Panc1 (cell line): ENCODE results near the gene CPM. TPM values are rescaled to one million over a fixed set of nuclear protein-coding genes. Genes with fewer than 3 reads are reported as not detected.

Experiments used
- ATAC-seq: fragments of 200-7000 bp; cut with Tn5 transposase; 2 replicates; pipeline ENCODE4 v1.9.1; 2020; ENCODE audit warnings: mild to moderate bottlenecking, moderate library complexity
- BruUV-seq: library from RNA; stranded (reverse); fragments of 400-500 nt; replicated peaks from 2 replicates; lab custom pipeline; 2021; lab: Mats Ljungman, UMichigan
- CTCF ChIA-PET: fragments of 300-600 bp; sonication (Branson Sonifier 250); formaldehyde crosslinking; loops from one replicate; lab custom pipeline; 2022; ENCODE audit warnings: antibody characterized with exemption; lab: Charles Lee
- POLR2A ChIA-PET: fragments of 300-600 bp; sonication (Branson Sonifier 250); formaldehyde crosslinking; loops from one replicate; lab custom pipeline; 2022; ENCODE audit warnings: antibody characterized with exemption; lab: Charles Lee
- DNase-seq: peaks from one replicate; pipeline ENCODE4 v3.0.0-alpha.2; 2010; ENCODE audit warnings: low read depth, low spot score
- H3K27ac ChIP-seq: 2 replicates; pipeline ENCODE4 v1.5.1; 2011; ENCODE audit warnings: mild to moderate bottlenecking, low read length, inconsistent platforms
- H3K27me3 ChIP-seq: fragments of 200-500 bp; sonication (Bioruptor generic); 2 replicates; pipeline ENCODE4 v1.6.0; 2014; ENCODE audit warnings: low read length, inconsistent platforms; ENCODE audit not compliant: control insufficient read depth, insufficient read depth
- H3K36me3 ChIP-seq: fragments of 200-500 bp; sonication (Bioruptor generic); 2 replicates; pipeline ENCODE4 v1.5.1; 2014; ENCODE audit warnings: inconsistent platforms, mild to moderate bottlenecking, low read length, moderate library complexity; ENCODE audit not compliant: control insufficient read depth, insufficient read depth
- H3K4me1 ChIP-seq: 2 replicates; pipeline ENCODE4 v1.5.1; 2011; ENCODE audit warnings: inconsistent platforms, mild to moderate bottlenecking, low read length, moderate library complexity; ENCODE audit not compliant: control insufficient read depth, insufficient read depth
- H3K4me3 ChIP-seq, 2 experiments: 2 replicates each; pipeline ENCODE4 v1.5.1; 2011 to 2012; ENCODE audit warnings: low read depth in 2 of 2, low read length in 2 of 2, mild to moderate bottlenecking in 2 of 2, inconsistent platforms in 1 of 2, moderate library complexity in 1 of 2
- H3K9me3 ChIP-seq: fragments of 200-500 bp; sonication (Bioruptor generic); 2 replicates; pipeline ENCODE4 v1.5.1; 2014; ENCODE audit warnings: low read depth, mild to moderate bottlenecking, inconsistent platforms, low read length, moderate library complexity; ENCODE audit not compliant: control insufficient read depth, insufficient read depth
- CTCF ChIP-seq: fragments of 450-650 bp; IDR thresholded peaks from 2 replicates; pipeline ENCODE4 v1.5.1; 2017; ENCODE audit warnings: mild to moderate bottlenecking
- POLR2AphosphoS5 ChIP-seq: IDR thresholded peaks from 2 replicates; pipeline ENCODE4 v1.6.1; 2012; ENCODE audit warnings: mild to moderate bottlenecking, low read depth, low read length, moderate library complexity
- REST ChIP-seq, 2 experiments: IDR thresholded peaks; 2 replicates each; pipeline ENCODE4 v1.6.1; 2011 to 2012; ENCODE audit warnings: low read depth in 2 of 2, control low read depth in 1 of 2, low read length in 1 of 2, mild to moderate bottlenecking in 1 of 2, moderate library complexity in 1 of 2; ENCODE audit not compliant: insufficient read depth in 1 of 2
- SIN3A ChIP-seq: IDR thresholded peaks from 2 replicates; pipeline ENCODE4 v1.6.1; 2012; ENCODE audit warnings: low read depth, mild to moderate bottlenecking, low read length, moderate library complexity, borderline replicate concordance; ENCODE audit not compliant: insufficient read depth
- TCF7L2 ChIP-seq: IDR thresholded peaks from 2 replicates; pipeline ENCODE4 v1.6.1; 2011; ENCODE audit warnings: mild to moderate bottlenecking, low read depth, low read length, inconsistent platforms
- in situ Hi-C: cut with HindIII; loops from 2 replicates; pipeline ENCODE4 v1.10.0; 2016; ENCODE audit warnings: low sequenced_read_pairs, low pct_unique_long_range_greater_than_20kb
- intact Hi-C: fragments of 100-400 bp; cut with micrococcal nuclease; formaldehyde crosslinking; loops from one replicate; pipeline ENCODE4 v1.10.0; 2022; ENCODE audit not compliant: unreplicated experiment
- total RNA-seq: library from RNA; stranded (reverse); gene quantifications from one replicate; pipeline ENCODE4 v1.2.1, GENCODE V29; 2021; ENCODE audit not compliant: unreplicated experiment

CPM gene
- total RNA-seq, 1 experiment from 2014 or later = 11.2 TPM

GRCh38 chr12:68880660-68881325 is 52.2 kb downstream of the CPM start:
- Histone ChIP-seq H3K9me3 (no peaks in the 10 kb centered on the region), H3K36me3 (no peaks in the 10 kb centered on the region), H3K27me3 (no peaks in the 10 kb centered on the region), H3K27ac (no peak overlapping the region), H3K4me1 (no peaks in the 10 kb centered on the region), H3K4me3 (no peak overlapping the region)
- CTCF ChIA-PET = interaction anchor here (0.5 kb wide), 1 partner anchor 252 kb away, joined by 4 read pairs; no protein-coding TSS in a partner anchor
- POLR2A ChIA-PET = no interaction called here
- intact Hi-C loops = no loop called here
- no TSS peak for BruUV-seq
- no peak for DNase-seq
- no peak for TF ChIP-seq CTCF
- TF ChIP-seq REST (IDR thresholded peaks at IDR 0.05; ENCODE audit: insufficient read depth in 1 of 2, low read depth in 2 of 2, low read length in 1 of 2) = no peak
- no peak for TF ChIP-seq POLR2AphosphoS5
- no peak for TF ChIP-seq SIN3A
- no peak for TF ChIP-seq TCF7L2
- in situ Hi-C loops = no loop called here
- no peak for ATAC-seq

DNA sequence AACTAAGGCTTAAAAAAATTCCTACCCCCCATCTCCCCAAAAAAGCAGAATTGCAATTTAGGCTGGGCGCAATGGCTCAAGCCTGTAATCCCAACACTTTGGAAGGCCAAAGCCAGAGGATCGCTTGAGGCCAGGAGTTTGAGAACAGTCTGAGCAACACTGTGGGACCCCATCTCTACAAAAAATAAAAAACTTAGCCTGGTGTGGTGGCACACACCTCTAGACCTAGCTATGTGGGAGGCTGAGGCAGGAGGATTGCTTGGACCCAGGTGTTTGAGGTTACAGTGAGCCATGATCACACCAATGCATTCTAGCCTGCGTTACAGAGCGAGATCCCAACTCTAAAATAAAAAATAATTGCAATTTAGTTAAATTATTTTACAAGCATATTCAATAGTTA is 54.1 kb downstream of the CPM start:
- H3K4me1 ChIP-seq = no peaks in the 10 kb centered on the region
- H3K27ac ChIP-seq = no peak overlapping the region
- no TSS peak for BruUV-seq
- POLR2A ChIA-PET = no interaction called here
- ATAC-seq (no peak), DNase-seq (no peak)
- H3K36me3 ChIP-seq = no peaks in the 10 kb centered on the region
- in situ Hi-C loops (no loop called here), intact Hi-C loops (no loop called here)
- H3K27me3 ChIP-seq = no peaks in the 10 kb centered on the region
- TF ChIP-seq SIN3A = no peak
- TF ChIP-seq CTCF = no peak
- no peak for TF ChIP-seq POLR2AphosphoS5
- no peak for TF ChIP-seq REST (IDR thresholded peaks at IDR 0.05; ENCODE audit: insufficient read depth in 1 of 2, low read depth in 2 of 2, low read length in 1 of 2)
- no peak for TF ChIP-seq TCF7L2
- no peak overlapping the region for H3K4me3 ChIP-seq
- CTCF ChIA-PET = no interaction called here
- no peaks in the 10 kb centered on the region for H3K9me3 ChIP-seq
